Brain microvascular endothelial cell (primary cell): ENCODE results near the gene NLRC5.

Source experiments
- DNase-seq: peaks from one replicate; pipeline ENCODE4 v3.0.0-alpha.2; 2020
- H3K27ac ChIP-seq: fragments of 250-450 bp; sonication (Bioruptor Pico); 2 replicates; pipeline ENCODE4 v1.5.1; 2020; ENCODE audit warnings: mild to moderate bottlenecking, moderate library complexity
- H3K27me3 ChIP-seq: fragments of 250-450 bp; sonication (Bioruptor Pico); replicated peaks from 2 replicates; pipeline ENCODE4 v1.5.1; 2020; ENCODE audit warnings: mild to moderate bottlenecking
- H3K36me3 ChIP-seq: fragments of 250-450 bp; sonication (Bioruptor Pico); replicated peaks from 2 replicates; pipeline ENCODE4 v1.5.1; 2020; ENCODE audit warnings: mild to moderate bottlenecking
- H3K4me3 ChIP-seq: 2 replicates; pipeline ENCODE4 v1.5.1; 2011; ENCODE audit warnings: low read depth, mild to moderate bottlenecking, control low read depth, low read length, moderate library complexity
- CTCF ChIP-seq: IDR thresholded peaks from 2 replicates; pipeline ENCODE4 v1.5.1; 2011; ENCODE audit warnings: low read depth, mild to moderate bottlenecking, moderate library complexity, low read length, control low read depth, inconsistent platforms; ENCODE audit errors: missing control alignments
- in situ Hi-C: cut with HindIII; loops from 2 replicates; pipeline ENCODE4 v1.10.0; 2017; ENCODE audit warnings: low sequenced_read_pairs, low pct_ligation_motif_present

NLRC5 gene

DNA sequence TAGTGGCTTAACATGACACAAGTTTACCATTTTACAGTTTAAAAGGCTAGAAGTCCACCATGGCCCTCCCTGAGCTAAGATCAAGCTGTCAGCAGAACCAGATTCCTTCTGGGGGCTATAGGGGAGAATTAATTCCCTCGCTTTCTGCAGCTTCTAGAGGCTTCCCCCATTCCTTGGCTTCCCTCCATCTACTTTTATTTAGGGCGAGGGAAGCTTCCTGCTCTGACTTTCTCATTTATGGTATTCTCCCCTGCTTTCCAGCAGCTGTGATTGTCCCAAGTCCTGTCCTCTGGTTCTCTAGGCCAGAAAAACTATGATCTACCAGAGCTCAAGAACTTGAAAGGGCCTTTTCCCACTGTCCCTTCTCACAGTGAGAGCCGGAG is 23.3 kb upstream of the NLRC5 start:
- H3K27ac ChIP-seq: peak overlapping the region; percentile 83
- no peak overlapping the region for H3K4me3 ChIP-seq
- no peaks in the 10 kb centered on the region for H3K36me3 ChIP-seq
- no peak for DNase-seq
- TF ChIP-seq CTCF: no peak
- in situ Hi-C loops: no loop called here
- no peaks in the 10 kb centered on the region for H3K27me3 ChIP-seq

- Histone ChIP-seq H3K27me3 (no peaks in the 10 kb centered on the region), H3K4me3 (no peak overlapping the region), H3K36me3 (no peaks in the 10 kb centered on the region), H3K27ac (no peak overlapping the region)
- no peak for DNase-seq
- in situ Hi-C loops: no loop called here
- no peak for TF ChIP-seq CTCF
These were observed 21.6 kb upstream of the NLRC5 start for GRCh38 chr16:56967733-56968132.

DNA sequence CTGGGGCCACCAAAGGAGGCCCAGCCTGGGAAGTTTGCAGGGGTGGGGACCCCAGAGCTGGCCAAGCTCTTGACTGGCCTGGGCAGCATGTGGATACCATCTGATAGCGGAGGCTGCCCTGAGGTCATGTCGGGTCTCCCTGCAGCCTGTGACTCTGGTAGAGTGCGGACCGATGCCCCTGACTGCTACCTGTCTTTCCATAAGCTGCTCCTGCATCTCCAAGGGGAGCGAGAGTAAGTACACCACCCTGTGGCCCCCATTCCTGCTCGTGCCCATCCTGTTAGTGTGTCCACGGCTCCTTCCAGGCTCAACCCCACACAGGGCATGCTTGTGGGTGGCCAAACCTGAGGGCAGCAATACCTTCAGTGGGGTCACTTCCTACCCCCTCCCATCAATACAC is 19.6 kb upstream of the NLRC5 start:
- Histone ChIP-seq H3K27ac (no peak overlapping the region), H3K27me3 (no peaks in the 10 kb centered on the region), H3K36me3 (no peaks in the 10 kb centered on the region), H3K4me3 (no peak overlapping the region)
- no peak for DNase-seq
- no peak for TF ChIP-seq CTCF
- in situ Hi-C loops: no loop called here

GRCh38 chr16:56970934-56971767 is 18.2 kb upstream of the NLRC5 start:
- no peak overlapping the region for H3K27ac ChIP-seq
- DNase-seq: no peak
- no peaks in the 10 kb centered on the region for H3K36me3 ChIP-seq
- no peak for TF ChIP-seq CTCF
- no peaks in the 10 kb centered on the region for H3K27me3 ChIP-seq
- H3K4me3 ChIP-seq: no peak overlapping the region
- in situ Hi-C loops: no loop called here

GRCh38 chr16:56971768-56972043 is 17.7 kb upstream of the NLRC5 start:
- in situ Hi-C loops: no loop called here
- no peak for DNase-seq
- H3K27ac ChIP-seq: no peak overlapping the region
- H3K4me3 ChIP-seq: no peak overlapping the region
- no peaks in the 10 kb centered on the region for H3K36me3 ChIP-seq
- no peak for TF ChIP-seq CTCF
- H3K27me3 ChIP-seq: no peaks in the 10 kb centered on the region
